ENCODE measurements around the gene PDE4B.

The PDE4B gene

GRCh38 chr1:65821386-65821785 lies 28.7 kb downstream of the PDE4B start:
- H3K4me3 ChIP-seq (ENCODE audit: low read depth in 1 of 2, low read length in 1 of 2), result no peak overlapping the region
- no peak overlapping the region for H3K27ac ChIP-seq
- TF ChIP-seq CTCF (IDR thresholded peaks at IDR 0.05), result no peak
- H3K36me3 ChIP-seq, result no peaks in the 10 kb centered on the region
- no peaks in the 10 kb centered on the region for H3K9me3 ChIP-seq
- H3K4me1 ChIP-seq (ENCODE audit: control insufficient read depth in 1 of 2, insufficient read depth in 1 of 2, low read depth in 1 of 2, low read length in 1 of 2), result no peaks in the 10 kb centered on the region
- H3K27me3 ChIP-seq, result no peaks in the 10 kb centered on the region

GRCh38 chr1:65824103-65824502 lies 31.4 kb downstream of the PDE4B start:
- Histone ChIP-seq H3K27me3 (no peaks in the 10 kb centered on the region), H3K4me3 (ENCODE audit: low read depth in 1 of 2, low read length in 1 of 2) (no peak overlapping the region), H3K4me1 (ENCODE audit: control insufficient read depth in 1 of 2, insufficient read depth in 1 of 2, low read depth in 1 of 2, low read length in 1 of 2) (no peaks in the 10 kb centered on the region), H3K36me3 (no peaks in the 10 kb centered on the region), H3K9me3 (no peaks in the 10 kb centered on the region), H3K27ac (no peak overlapping the region)
- no peak for TF ChIP-seq CTCF (IDR thresholded peaks at IDR 0.05)

- no peak overlapping the region for H3K27ac ChIP-seq
- no peaks in the 10 kb centered on the region for H3K27me3 ChIP-seq
- H3K4me1 ChIP-seq (ENCODE audit: control insufficient read depth in 1 of 2, insufficient read depth in 1 of 2, low read depth in 1 of 2, low read length in 1 of 2), result no peaks in the 10 kb centered on the region
- H3K36me3 ChIP-seq, result no peaks in the 10 kb centered on the region
- H3K9me3 ChIP-seq, result no peaks in the 10 kb centered on the region
- no peak for TF ChIP-seq CTCF (IDR thresholded peaks at IDR 0.05)
- no peak overlapping the region for H3K4me3 ChIP-seq (ENCODE audit: low read depth in 1 of 2, low read length in 1 of 2)
Measured at GRCh38 chr1:65825741-65826140, 33.0 kb downstream of the PDE4B start.

- no peaks in the 10 kb centered on the region for H3K27me3 ChIP-seq
- no peak for TF ChIP-seq CTCF (IDR thresholded peaks at IDR 0.05)
- H3K27ac ChIP-seq, result no peak overlapping the region
- H3K36me3 ChIP-seq, result no peaks in the 10 kb centered on the region
- H3K4me3 ChIP-seq (ENCODE audit: low read depth in 1 of 2, low read length in 1 of 2), result no peak overlapping the region
- H3K4me1 ChIP-seq (ENCODE audit: control insufficient read depth in 1 of 2, insufficient read depth in 1 of 2, low read depth in 1 of 2, low read length in 1 of 2), result no peaks in the 10 kb centered on the region
- H3K9me3 ChIP-seq, result no peaks in the 10 kb centered on the region
Measured at GRCh38 chr1:65826782-65827181, 34.1 kb downstream of the PDE4B start.

- Histone ChIP-seq H3K4me1 (ENCODE audit: control insufficient read depth in 1 of 2, insufficient read depth in 1 of 2, low read depth in 1 of 2, low read length in 1 of 2) (no peaks in the 10 kb centered on the region), H3K36me3 (no peaks in the 10 kb centered on the region), H3K9me3 (no peaks in the 10 kb centered on the region), H3K27me3 (no peaks in the 10 kb centered on the region), H3K27ac (no peak overlapping the region), H3K4me3 (ENCODE audit: low read depth in 1 of 2, low read length in 1 of 2) (no peak overlapping the region)
- no peak for TF ChIP-seq CTCF (IDR thresholded peaks at IDR 0.05)
Measured at GRCh38 chr1:65827346-65827745, 34.7 kb downstream of the PDE4B start.

GRCh38 chr1:65830306-65830705 lies 37.6 kb downstream of the PDE4B start:
- no peaks in the 10 kb centered on the region for H3K27me3 ChIP-seq
- no peak overlapping the region for H3K27ac ChIP-seq
- TF ChIP-seq CTCF (IDR thresholded peaks at IDR 0.05), result no peak
- no peaks in the 10 kb centered on the region for H3K9me3 ChIP-seq
- H3K4me3 ChIP-seq (ENCODE audit: low read depth in 1 of 2, low read length in 1 of 2), result no peak overlapping the region
- H3K4me1 ChIP-seq (ENCODE audit: control insufficient read depth in 1 of 2, insufficient read depth in 1 of 2, low read depth in 1 of 2, low read length in 1 of 2), result no peaks in the 10 kb centered on the region
- no peaks in the 10 kb centered on the region for H3K36me3 ChIP-seq

All from neutrophil (primary cell).